T-helper 1 cell (primary cell): Measurements from ENCODE around the gene PALM.
A peak's percentile ranks its signal among the peaks of the same experiment; 100 is the strongest.
"Not testable (repeated sequence)": the region's sequence is repeated elsewhere in the genome, so short reads cannot be mapped to it uniquely, and the experiment has no call there.

Experiments used
- DNase-seq, 5 donors: peaks; one replicate each; pipeline ENCODE4 v3.0.0-alpha.2; 2012 to 2020

Gene PALM

DNA sequence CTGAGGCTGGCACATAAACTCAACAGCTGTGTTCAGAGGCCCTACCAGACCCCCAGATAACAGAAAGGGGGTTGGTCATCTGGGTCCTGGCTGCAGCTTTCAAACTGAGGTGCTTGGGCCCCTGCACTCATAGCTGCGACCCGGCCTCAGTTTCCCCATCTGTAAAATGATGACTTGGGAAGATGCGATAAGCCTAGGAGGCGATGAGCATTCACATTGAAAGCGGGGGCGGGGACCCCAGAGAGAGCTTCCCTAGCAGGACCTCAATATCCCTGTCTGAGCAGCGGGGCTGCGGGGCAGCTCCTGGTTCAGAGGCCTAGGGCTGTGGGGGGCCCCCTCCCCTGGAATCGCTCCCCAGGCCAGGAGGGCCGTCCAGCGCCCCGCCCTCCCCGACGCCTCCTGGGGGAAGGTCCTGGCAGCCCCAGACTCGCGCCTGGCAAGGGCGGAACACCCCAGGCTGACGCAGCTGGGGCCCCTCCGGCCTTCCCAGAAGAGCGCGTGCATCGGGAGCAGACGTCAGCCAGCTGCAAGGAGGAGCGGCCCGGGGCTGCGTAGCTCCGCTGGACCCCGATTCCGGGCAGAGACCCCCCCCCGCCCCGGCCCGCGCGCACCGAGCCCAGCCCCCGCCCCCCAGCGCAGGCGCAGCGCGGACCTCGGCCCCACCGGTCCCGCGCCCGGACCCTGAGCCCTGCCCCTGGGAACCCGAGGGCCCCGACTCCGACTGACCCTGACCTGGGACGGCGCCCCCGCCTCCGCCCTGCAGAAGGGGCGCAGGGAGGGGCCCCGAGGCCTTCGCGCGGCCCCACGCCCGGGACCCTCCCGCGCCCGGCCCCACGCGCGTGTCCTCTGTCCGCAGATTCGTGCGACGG lies 29.1 kb upstream of the PALM start:
- DNase-seq = peak in 3 of 5 donors; percentile 17 to 34 (median 28)

GRCh38 chr19:680287-681028 lies 28.3 kb upstream of the PALM start:
- peak; percentile 99 to 100 (median 100) for DNase-seq

DNA sequence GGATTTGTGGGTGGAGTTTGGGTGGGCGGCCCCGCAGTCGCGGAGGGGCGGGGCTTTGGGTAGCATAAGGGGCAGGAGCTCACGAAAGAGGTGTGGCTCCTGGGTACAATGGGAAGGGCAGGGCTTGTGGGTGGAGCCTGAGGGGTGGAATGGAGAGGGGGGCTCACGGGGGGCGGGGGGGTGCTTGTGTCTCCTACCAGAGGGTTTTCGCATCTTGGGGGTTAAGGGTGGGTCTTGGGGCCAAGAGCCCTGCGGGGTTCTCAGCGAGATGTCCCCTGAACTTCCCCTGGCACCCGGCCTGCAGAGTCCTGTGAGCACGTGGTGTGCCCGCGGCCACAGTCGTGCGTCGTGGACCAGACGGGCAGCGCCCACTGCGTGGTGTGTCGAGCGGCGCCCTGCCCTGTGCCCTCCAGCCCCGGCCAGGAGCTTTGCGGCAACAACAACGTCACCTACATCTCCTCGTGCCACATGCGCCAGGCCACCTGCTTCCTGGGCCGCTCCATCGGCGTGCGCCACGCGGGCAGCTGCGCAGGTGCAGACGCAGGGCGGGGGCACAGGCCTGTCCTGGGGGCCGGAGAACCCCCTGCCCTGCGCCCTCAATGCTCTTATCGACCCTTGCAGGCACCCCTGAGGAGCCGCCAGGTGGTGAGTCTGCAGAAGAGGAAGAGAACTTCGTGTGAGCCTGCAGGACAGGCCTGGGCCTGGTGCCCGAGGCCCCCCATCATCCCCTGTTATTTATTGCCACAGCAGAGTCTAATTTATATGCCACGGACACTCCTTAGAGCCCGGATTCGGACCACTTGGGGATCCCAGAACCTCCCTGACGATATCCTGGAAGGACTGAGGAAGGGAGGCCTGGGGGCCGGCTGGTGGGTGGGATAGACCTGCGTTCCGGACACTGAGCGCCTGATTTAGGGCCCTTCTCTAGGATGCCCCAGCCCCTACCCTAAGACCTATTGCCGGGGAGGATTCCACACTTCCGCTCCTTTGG lies 27.4 kb upstream of the PALM start:
- peak in 4 of 5 donors; percentile 79 to 92 (median 89) for DNase-seq

- no peak for DNase-seq
Observed at GRCh38 chr19:682678-683320, 25.9 kb upstream of the PALM start.

DNA sequence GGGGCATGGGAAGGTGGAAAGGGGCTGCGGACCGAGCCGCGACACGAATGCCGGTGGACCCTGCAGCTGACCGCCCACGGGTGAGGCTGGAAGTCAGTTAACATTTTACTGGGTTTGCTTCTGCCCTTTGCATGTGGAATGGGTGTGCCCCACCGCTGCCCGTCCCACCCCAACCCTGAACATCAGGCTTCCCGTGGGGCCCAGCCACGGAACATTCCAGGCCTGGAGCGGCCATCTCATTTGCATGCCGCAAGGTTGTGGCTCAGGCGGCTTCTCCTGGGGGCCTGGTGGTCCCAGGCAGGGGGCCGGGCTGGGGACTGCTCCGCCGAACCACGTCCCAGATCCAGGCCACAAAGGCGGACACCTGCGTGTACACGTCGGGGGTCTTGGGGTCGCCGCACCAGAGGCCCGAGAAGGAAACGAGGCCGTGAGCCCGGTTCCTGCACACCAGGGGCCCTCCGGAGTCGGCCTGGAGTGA lies 23.2 kb upstream of the PALM start:
- DNase-seq = no peak

DNA sequence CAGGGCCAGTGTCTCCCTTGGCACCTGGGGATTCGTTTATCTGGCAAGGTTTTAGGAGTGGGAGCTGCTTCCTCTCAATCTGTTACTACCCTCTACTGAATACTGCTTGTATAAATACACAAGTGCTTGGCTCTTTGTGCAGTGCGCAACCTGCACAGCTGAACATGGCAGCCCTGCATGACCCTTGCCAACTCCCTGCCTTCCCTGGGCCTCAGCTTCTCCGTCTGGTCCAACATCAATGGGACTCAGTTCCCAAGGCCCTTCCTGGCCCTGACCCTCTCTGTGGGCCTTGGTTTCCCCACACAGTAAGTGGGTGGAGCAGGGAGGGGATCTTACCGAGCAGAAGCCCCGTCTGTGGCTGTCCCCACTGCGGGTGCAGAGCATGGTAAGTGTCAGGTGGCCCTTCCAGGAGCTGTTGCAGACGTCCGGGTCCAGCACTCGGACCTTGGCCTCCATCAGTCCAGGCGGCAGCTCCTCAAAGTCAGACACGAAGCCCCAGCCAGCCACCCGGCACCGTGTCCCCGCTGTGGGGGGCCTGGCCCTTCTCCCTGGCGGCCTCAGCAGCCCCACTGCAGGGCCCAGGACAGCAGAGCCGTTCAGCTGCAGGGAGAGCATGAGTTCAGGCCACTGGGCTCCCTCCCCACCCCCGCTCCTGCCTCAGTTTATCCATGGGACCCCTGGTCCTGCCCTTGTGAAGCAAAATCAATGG lies 22.0 kb upstream of the PALM start:
- DNase-seq = no peak

DNA sequence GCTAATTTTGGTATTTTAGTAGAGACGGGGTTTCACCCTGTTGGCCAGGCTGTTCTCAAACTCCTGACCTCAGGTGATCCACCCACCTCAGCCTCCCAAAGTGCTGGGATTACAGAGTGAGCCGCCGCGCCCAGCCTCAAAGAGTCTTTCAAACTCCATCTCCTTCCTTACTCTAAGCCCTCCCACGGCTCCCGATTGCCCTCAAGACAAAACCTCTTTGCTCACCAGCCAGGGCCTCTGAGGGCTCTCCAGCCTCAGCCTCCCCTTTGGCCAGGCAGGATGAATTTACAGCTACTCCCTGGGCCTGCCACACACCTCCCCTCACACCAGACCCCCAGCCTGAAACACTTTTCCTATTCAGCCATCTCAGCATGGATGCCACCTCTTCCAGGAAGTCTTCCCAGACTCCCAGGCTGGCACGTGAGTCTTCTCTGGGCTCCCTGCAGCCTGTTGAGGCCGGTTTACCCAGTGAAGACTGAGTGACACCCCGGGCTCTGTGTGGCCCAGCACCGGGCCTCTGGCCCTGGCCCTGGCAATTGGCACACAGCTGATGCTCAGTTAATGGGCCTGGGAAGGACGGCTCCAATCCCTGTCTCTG lies 21.1 kb upstream of the PALM start:
- DNase-seq = no peak

GRCh38 chr19:688214-688613 lies 20.5 kb upstream of the PALM start:
- no peak for DNase-seq

DNA sequence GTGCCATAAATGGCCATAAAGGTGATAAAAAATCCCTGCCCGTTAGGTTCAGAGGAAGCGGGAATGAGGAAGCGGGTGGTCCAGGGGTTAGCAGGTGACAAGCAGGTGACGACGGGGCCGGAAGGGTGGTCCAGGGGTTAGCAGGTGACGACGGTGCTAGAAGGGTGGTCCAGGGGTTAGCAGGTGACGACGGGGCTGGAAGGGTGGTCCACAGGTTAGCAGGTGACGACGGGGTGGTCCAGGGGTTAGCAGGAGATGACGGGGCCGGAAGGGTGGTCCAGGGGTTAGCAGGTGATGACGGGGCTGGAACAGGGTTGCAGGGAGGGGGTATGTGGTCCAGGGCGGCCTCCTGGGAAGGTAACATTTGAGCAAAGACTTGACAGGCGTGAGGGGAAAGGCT lies 19.7 kb upstream of the PALM start:
- DNase-seq = no peak

GRCh38 chr19:690203-690602 lies 18.5 kb upstream of the PALM start:
- no peak for DNase-seq

GRCh38 chr19:694481-695351 lies 14.0 kb upstream of the PALM start:
- DNase-seq = no peak

GRCh38 chr19:695352-695949 lies 13.3 kb upstream of the PALM start, which contains the start of gene PRSS57:
TSS of gene PRSS57 (minus strand) at chr19:695452. CDS start at chr19:695430, 22 bp downstream.
- no peak for DNase-seq

- DNase-seq = not testable (repeated sequence)
Observed at GRCh38 chr19:698529-698928, 10.2 kb upstream of the PALM start.

GRCh38 chr19:699885-700284 lies 8.8 kb upstream of the PALM start:
- not testable (repeated sequence) for DNase-seq

GRCh38 chr19:702847-703246 lies 5.9 kb upstream of the PALM start:
- not testable (repeated sequence) for DNase-seq

DNA sequence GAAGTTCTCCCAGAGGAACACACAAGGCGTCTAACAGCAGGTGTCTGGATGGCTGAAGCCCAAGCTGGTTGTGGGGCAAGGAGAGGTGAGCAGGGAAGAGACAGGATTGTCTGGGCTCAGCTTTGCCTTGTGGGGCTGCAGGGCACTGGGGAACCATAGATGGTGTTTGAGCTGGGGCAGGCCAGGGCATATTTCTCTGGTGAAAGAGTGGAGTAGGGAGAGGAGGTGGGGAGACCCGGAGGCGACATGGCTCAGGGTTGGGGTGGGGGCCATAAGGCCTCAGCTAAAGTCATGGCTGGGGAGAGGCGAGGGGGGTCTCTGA lies 5.4 kb upstream of the PALM start:
- DNase-seq = no peak

DNA sequence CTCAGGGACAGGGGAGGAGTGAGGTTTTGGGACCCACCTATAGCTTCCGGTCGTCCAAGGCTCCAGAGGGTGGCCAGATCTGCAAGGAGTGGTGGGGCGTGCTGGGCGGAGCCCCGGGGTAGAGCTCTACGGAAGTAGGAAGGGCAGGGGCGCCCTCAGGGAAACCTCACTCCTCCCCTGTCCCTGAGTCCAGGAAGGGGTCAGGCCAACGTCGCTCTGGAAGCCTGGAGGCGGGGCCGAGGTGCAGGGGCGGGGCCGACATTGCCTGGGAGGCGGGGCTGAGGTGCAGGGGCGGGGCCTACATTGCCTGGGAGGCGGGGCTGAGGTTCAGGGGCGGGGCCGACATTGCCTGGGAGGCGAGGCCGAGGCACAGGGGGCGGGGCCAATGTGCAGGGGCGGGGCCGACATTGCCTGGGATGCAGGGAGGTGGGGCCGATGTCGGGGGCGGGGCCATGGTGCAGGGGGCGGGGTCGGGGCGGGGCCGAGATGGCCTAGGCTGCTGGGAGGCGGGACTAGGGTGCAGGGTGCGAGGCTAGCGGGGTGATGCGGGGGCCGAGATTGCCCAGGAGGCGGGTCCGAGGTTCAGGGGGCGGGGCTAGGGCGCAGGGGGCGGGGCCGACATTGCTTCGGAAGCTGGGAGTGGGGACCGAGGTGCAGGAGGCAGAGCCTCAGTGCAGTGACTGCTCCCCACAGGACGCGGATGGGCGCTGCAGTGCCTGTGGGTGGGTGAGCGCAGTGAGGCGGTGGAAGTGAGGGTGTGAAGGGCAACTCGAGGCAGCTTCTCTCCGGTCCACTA lies 4.9 kb upstream of the PALM start:
- peak; percentile 40 to 70 (median 62) for DNase-seq

DNA sequence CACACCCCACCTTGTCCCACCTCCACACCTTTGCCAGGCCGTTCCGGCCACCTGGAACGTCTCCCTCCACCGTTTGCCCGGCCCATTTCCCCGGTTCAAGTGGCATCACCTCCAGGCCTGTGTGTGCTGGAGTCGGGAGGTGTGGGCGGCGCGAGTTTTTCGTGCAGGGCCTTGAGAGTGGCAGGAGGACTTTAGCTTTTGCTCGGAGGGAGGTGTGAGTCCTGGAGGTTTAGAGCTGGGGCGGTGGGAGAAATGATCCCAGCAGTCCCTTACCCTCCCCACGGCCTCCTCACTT lies 4.3 kb upstream of the PALM start:
- DNase-seq = no peak
